Caki2 (cell line): Measurements from ENCODE around the gene RUNX1. TPM values are rescaled to one million over a fixed set of nuclear protein-coding genes. Genes with fewer than 3 reads are reported as not detected.

Experiments
- DNase-seq: peaks from one replicate; pipeline ENCODE4 v3.0.0-alpha.2; 2015; ENCODE audit warnings: low read depth
- in situ Hi-C: cut with HindIII; loops from 2 replicates; pipeline ENCODE4 v1.10.0; 2016; ENCODE audit warnings: low sequenced_read_pairs, low pct_unique_long_range_greater_than_20kb, mixed read lengths
- total RNA-seq: library from RNA; depleted of rRNA; stranded (reverse); fragments of >200 nt; shearing (Covaris generic); gene quantifications from 2 replicates; pipeline ENCODE4 v1.2.3, GENCODE V29; 2014; ENCODE audit warnings: low replicate concordance

The RUNX1 gene
- total RNA-seq, 1 experiment from 2014 or later, result 4.8 TPM

DNA sequence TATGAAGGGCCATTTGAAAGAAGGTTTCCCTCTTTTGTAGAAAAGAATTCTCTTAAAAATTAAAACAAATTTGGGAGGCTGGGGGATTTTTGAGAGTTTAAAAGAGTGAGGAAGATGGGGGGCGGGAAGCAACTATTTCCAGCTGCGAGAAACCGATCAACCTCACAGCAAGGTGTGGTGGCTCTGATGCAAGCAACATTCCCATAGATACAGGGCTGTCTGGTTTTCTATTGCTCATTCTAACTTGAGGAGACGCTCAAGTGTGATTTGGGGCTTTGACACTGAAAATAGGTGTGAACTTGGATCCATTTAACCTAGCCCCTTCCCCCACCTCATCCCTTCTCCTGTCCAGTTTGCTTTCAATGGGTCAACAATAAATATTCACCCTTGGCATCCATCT, 7.2 kb downstream of the RUNX1 start:
- DNase-seq, result no peak
- in situ Hi-C loops, result no loop called here

DNA sequence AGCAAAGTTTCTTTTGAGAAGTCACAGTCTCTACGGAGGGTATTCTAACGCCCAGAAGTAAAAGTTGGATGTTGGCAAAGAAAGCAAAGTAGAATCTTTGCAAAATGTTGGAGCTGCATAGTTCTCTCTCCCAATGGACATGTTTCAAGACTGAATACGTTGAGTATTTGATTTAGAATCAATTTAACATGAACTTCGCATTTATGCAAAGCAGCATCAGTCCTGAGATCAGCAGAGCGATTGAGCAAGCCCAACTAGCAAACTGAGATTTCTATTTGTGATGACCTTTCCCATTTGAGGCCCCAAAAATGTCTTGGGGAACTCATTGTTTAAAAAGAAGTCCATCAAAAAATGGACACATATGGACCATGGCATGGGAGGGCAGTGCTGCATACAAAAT, 8.0 kb downstream of the RUNX1 start:
- DNase-seq, result no peak
- in situ Hi-C loops, result no loop called here

DNA sequence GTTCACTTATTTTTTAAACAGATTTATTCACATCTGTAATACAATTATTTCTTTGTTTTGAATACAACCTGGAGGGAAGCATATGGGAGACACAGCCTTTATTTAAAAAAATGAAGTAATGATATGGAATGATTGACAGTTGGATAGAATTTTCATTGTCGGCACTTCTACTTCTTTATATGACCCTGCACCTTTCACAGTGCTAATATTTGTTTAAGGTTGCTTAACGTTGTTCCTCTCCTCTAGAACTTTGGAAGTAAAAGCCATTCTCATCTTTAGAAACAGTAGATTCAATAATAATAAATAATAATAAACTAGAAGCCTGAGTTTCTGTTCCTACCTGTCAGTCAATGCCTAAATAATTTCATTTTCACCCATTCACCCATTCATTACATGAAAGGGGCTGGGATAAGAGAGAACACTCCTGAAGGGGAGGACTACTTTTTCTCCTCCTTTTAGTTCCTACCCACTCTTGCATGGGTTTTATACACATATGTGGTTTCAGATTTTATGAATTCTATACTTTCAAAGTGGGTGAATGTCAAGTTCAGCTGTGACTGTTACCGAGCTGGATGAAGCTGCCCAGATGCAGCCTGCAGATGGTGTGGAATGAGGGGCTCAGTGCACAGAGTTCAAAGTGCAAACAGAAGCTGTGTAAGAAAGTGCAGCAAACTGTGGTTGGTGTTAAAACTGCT, 9.4 kb downstream of the RUNX1 start:
- no peak for DNase-seq
- in situ Hi-C loops, result no loop called here

DNA sequence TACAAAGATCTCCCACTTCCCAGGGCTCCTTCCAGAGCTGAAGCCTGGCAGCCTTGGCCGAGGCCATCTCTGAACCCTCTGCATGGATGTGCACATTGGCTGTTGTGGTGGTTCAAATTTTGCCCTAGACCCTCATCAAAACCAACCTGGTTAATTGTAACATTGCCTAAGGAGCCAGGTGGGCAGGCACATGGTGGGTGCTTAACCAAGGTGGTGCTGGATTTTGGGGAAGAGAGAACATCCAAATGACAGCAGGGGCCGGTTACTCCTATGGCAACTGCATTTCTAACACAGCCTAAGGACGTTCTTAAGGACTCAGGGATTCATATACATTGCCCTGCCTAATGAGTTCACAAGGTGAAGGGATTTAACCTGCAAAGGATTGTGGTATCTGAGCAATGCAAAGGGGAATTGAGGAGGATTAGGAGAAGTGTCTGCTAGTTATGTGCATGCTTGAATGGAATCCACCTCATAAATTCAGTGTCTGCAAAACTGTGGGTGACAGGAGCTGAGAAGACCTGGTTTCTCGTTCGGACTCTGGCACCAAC, 10.3 kb downstream of the RUNX1 start:
- in situ Hi-C loops, result no loop called here
- no peak for DNase-seq

DNA sequence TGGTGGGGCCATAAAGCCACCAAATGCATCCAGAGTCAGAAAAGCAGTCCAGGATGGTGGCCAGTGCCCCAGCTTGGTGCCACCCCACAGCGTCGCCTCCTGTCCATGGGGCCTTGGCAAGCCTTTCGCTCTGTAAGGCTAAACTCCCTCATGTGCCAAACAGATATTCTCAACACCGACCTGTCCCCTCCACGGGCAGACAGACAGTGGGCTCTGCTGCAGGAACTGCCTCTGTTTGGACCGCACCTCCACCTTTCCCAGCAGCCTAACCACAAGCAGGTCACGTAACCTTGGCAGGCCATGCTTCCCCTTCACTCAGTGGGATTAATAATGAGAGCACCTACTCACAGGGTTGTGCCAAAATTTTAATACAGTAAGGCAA, 11.7 kb downstream of the RUNX1 start:
- in situ Hi-C loops, result no loop called here
- no peak for DNase-seq

DNA sequence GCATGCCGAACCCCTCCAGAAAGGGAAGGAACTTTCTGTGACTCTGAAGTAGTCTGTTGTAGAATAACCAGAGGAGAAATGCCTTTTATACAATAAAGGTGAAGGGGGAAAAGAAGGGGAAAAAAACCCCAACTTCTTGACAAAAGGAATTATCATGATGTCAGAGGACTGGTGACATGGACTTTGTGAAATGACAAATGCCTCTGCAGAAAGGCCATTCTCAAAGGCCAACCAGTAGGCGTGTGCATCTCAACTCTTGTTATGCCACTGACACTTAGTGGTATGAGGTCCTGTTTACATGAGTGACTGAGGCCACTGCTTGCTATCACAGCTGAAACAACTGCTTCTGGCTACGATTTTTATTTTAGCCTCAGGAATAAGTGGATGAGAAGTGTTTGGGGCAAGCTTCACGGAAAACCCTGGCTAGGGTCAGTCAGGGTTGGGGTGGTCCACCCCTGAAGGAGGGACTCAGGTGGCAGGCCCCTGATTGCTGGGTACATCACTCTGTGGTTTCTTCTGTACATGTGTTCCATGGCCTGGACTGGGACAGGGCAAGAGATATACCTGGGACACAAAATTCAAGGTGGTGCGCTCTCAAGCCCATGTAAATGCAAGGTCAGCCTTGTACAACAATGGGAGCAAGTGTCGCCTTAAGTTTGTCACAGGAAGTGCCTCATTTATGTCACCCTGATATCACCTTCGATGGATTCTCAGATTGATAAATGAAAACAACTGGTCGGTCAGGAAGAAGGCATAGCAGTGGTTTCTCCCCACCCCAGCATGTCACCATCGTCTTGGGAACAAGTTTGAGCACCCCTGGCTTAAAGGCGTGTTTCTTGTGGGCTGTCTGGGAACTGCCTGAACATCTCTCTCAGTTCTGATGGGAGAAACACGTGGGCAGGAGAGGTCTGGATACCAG, 12.4 kb downstream of the RUNX1 start:
- in situ Hi-C loops, result no loop called here
- DNase-seq, result no peak

DNA sequence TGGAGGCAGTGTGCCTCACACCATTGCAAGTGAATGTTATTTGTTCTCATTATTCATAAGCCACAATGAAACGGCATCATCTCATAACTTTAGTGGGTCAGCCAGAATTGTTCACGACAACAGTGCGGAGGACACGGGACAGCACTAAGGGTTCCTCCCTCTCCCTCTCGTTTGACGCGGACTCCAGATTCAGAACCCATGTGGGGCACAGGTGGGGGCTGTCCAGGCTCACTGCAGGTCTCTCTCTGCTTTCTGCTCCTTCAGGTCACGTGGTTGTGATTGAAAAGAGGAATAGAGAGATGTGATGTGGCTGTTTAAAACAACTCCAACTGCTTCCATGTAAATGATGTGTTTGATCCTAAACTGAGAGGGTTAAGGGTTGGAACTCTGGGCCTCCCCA, 13.5 kb downstream of the RUNX1 start:
- DNase-seq, result no peak
- in situ Hi-C loops, result no loop called here

DNA sequence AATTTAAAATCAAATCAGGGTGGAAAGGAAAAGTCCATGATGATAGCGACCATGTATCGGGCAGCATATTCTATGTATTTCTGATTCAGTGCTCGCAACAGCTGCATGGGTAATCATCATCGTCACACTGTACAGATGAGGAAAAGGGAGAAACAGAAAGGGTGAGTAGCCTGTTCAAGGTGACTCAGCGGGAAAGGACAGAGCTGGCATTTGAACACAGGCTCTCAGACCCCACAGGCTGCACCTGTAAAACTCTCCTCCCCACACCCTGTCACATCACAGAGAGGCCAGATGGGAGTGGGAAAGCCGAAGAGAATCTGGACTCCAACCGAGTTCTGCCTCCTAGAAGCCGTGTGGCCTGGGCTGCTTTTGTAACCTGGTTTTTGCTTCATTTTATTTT, 14.0 kb downstream of the RUNX1 start:
- no peak for DNase-seq
- in situ Hi-C loops, result no loop called here

DNA sequence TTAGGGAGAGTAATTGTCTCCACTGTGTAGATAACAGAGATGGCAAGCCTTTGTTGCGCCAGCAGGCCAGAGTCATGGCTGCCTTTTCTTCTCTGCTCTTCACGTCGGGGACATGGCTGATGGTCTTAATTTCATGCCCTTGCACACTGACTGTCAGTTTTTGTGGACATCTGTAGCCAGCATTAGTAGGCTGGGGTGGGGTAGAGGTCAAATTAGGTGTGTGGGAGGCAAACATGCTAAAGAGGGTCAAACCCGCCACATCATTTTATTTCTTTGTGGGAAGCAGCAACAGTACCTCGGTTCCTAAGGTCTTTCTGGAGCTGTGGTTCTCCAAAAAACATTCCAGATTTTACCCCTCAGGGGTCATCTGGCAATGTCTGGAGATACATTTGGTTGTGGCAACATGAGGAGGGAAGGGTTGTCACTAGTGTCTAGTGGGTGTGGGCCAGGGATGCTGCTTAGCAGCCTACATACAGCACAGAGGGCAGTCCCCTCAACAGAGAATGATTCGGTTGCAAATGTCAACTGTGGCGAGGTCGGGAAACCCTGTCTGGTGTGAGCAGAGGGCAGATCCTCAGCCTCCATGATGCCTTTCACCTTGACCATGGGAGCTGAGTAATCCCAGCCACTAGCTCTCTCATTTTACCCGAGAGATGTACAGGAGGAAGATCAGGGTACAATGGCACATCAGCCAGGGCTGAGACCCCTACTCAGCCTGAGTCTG, 14.7 kb downstream of the RUNX1 start:
- in situ Hi-C loops, result no loop called here
- no peak for DNase-seq

DNA sequence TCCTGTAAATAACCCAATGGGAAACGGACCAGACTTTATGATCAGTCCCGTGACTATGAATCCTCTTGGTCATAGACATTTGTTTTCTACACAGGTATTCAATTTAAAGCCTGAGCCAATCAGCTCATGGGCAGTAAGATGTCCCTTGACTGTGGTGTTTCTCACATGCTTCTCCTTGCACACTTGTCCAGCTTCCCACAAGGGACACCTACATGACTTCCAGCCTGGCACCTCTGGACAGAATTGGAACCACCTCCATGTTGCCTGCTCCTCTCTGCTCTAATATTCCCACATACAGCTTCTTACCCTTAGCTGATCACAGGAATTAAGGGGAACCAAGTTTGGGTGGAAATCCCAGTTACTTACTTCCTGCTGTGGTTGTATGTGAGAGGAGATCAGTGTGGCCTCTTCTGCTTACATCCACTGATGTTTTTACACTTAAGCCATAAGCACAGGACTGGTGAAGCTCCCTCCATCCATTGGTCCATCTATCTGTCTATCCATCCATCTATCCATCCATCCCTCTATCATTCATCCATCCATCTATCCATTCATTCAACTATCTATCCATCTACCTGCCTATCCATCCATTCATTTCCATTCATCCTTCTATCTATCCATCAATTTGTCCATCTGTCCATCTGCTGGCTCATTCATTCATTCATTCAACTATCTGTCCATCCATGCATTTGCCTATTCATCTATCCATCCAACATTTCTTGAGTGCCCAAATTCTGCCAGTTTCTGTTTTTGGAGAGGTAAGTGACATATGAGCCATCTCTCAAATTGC, 16.4 kb downstream of the RUNX1 start:
- no peak for DNase-seq
- in situ Hi-C loops, result no loop called here

DNA sequence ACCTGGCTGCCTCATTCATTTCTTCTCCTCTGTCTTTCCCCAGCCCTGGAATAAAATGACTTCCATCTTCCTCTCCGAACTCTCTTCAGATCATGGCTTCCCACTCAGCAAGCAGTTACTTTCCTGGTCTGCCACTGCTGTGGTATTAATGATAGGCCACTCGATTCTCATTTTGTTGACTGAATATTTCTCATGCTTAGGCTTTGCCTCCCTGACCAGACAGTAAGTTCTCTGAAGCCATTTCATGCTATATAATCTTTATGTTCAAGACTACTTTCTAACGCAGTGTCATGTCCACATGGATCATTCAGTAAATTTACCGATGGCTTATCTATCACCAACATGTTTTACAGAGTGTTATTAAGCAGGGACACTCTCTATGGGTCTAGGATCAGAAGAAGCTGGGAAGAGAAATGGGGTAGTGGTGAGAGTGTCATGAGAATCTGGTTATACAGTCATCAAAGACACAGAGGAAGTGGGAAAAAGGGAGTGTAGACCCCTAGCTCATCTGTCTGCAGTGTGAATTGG, 20.6 kb downstream of the RUNX1 start:
- in situ Hi-C loops, result no loop called here

DNA sequence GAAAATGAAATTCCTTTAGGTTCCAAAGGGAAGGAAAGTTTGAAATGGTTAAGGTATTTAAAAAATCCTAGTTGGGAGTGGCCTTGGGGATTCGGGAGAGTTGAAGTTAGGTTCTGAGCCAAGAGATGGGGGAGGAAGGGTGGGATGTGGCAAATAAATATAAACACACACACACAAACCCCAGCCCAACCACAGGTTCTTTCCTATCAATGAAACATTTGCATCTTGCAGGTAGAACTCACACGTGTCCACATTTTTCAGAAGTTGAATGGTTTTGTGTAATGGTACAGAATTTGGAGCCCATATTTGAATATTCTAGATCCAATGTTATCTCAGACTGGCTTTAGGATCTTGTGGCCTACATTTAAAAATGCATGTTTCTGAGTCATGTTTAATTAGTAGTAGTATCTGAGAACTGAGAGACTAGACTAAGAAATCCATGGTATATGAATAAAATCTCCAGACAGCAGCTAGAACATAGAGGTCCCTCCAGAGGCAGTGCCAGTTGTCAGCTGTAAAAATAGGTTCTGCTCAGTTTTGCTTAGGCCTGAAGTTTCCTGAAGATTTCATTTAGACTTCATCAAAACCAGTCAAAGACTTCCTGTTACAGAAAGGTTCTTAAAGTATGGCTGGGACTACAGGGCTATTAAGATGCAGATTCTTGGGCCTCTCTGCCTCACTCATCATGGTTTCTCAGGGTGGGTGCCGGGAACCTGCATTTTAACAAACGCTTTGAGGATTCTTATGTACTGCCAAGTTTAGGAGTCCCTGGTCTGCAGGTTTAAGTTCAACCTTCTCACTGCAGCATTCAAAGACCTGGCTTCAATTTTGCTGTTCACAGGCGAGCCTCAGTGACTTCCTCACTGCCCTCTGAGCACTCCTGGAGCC, 21.3 kb downstream of the RUNX1 start:
- no peak for DNase-seq
- in situ Hi-C loops, result no loop called here

More for the DNA sequence above, 20.6 kb downstream of the RUNX1 start:
- DNase-seq, result no peak

DNA sequence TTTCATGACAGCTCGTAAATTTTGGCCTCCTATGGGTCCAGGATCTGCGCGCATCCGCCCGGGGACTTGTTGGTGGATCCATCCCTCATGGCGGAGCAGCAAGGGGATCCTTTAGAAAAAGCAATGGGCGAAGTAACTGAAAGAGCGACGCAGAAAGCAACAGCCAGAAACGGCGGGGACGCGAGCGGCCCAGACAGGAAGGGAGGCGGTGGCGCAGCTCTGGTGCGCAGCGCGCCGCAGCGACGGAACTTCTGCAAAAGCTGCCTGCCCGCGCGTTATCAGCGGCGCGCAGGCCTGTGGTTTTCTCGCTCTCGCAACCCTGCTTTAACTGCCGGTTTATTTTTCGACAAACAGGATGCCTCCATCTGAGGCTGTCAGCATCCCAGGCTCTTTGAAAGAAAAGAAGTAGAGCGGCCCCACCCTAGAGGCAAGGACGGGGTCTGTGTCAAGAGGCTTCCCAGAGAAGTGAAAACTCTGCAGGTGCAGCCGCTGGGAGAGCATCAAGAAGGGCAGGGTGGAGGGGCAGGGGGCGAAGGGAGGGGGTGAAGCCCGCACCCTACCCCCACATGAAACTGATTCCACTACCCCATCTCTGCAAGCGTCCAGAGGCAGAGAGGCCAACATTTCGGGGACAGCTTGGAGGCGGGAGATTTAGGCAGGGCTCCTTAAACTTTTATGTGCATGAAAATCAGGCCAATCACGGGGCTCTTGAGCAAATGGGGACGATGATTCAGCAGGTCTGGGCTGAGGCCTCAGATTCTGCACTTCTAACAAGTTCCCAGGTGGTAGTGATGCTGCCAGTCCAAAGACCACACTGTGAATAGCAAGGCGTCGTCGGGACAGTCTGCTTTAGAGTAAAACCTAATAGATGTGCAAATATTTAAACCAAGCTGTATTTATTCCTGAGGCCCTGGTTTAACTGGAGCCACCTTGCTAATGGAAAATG, 22.2 kb downstream of the RUNX1 start:
- in situ Hi-C loops, result no loop called here
- no peak for DNase-seq

DNA sequence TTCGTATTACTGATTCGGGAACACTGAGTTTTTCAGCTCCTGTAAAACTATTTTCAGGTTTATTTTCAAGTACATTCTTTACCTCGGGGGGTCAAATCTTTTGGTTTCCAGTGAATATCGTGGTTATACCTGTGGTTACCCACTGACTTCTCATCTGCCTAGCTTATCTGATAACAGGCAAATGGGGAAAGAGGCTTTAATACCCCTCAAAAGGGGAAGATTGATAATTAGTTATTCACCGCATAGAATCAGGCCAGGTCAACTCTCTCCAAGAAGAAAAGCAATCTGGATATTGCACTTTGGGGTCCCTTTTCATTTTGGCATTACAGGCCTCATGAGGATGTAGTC, 23.0 kb downstream of the RUNX1 start:
- DNase-seq, result no peak

DNA sequence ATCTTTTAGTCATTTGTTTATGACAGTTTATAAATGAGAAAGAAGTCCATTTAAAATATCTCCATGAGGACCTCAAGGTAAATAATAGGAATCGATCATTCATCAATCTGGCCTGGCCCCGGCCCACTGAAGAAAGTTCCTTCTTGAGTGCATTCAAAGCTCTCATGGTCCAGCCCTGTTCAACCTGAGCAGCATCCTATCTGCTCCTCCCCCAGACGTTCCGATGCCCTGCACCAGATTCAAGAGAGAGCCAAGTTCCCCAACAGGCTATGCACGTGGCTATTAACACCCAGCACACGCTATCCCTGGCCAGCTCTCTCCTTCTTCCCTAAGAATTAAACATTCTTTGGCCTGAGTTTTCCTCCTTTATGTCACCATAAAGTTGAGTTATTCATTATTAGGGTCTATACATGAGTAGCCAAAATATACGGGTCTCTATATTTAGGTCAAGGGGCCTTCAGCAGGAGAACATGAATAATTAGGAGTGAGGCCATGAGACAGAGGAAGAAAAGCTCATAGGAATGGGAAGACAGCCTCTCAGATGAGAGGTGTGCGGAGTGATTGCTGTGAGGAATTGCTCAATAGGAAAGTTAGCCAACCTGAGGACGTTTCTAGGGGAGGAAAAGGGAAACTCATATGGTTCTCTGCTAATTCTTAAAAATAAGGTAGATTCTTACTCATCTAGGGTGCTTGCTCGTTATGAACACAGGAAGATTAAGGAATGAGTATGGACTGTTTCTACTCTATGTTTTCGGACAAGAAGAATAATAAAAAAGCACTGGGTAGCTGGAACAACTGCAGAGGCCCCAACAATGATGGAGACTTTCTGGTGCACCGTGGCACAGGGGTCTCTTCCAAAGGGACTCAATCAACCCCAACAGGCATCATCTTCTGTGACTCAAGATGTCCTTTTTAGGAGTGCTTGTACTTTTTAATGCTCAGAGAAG, 23.6 kb downstream of the RUNX1 start:
- no peak for DNase-seq
- in situ Hi-C loops, result no loop called here

More for the DNA sequence above, 23.0 kb downstream of the RUNX1 start:
- in situ Hi-C loops, result no loop called here
